SIG-M5 treated with dmso at 0.1 percent for 504 hours (cell line): ENCODE measurements around the gene DOCK1.
A peak's percentile ranks its signal among the peaks of the same experiment; 100 is the strongest.

ENCODE experiments used
- DNase-seq: peaks from one replicate; lab custom pipeline; 2025; ENCODE audit not compliant: unreplicated experiment; lab: John Stamatoyannopoulos, UW

The DOCK1 gene

DNA sequence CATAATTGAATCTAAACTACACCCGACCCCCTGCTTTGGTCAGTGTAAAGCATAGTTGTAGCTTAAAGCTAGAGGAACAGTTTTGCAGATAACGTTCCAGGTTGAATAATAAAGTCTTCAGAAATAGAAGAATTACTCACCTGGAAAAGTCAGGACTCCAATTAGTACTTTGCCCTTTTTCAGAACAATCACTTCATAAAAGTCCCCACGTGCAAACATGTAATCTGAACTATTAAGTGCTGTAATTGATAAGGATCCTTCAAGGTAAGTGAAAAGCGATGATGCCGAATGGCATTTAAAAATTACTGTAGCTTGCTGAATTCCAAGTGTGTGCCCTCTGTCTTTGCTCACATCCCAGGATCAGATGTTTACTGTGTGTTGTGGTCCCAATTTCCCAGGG, 344.8 kb downstream of the DOCK1 start:
- DNase-seq, result no peak

DNA sequence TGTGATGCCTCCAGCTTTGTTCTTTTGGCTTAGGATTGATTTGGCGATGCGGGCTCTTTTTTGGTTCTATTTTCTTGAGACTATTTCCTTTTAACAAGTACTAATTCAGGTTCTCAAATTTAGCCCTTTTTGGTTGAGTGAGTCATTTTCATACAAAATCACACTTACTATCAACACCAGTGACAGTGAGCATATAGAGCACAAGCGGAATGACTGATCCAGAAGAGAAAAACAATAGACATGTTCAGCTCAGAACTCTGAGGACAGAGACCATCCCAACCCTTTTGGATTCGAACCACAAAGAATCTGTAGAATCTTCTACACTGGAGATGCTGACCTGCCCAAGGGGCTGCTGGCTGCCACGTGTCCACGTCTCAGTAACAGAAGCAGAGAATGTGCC, 347.6 kb downstream of the DOCK1 start:
- no peak for DNase-seq

DNA sequence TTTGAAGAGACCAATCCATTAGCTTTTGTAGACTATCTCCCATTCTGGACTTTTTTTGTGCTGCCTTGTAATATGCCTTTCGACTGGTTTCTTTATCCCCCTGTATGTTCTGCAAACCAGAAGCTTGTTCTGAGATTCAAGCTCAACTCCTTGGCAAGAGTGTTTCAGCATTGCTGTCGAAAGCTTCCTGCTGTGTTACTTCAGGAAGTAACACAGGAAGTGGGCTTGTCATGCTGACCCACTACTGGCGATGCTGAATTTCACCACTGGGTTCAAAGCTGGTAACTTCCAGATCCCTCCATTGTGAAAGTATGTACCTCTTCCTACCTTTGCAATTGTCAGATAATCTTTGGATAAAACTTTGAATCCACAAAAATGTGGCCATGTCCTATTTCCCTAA, 349.0 kb downstream of the DOCK1 start:
- peak; percentile 5 for DNase-seq

DNA sequence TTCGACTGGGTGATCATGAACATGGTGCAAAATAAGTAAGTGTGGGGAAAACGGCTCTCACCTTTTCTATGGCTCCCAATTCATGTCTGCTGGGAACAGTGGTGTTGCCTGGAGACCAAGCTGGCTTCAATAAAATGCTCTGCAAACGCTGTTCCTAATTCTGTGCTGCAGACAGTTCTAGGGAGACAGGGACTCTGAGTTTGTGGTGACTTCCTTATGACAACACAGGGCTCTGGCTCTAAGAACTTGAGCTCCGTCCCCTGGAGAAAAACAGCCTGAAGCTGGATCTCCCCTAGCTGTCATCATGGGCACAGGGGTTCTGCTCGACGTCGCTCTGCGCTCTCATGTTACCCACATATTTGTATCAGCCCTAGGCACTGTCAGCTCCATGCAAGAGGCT, 352.2 kb downstream of the DOCK1 start:
- DNase-seq, result no peak

DNA sequence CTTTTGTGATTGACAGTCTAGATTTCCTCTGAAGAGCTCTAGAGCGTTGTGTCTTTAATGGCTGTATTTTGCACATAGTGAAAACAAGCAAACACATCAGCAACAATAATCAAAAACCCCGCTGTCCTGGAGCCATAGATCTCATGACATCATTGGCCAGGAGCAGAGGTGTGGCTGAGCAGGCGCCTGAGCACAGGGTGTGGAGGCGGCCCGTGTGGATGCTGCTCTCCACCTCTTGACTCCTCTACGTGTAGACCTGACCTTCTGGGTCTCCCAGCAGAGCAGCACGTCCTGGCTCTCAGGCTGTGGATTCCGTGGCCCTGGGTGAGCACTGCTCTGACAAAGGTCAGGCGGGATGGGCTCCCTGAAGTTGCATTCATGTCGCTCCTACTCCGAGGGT, 354.1 kb downstream of the DOCK1 start:
- DNase-seq, result no peak

DNA sequence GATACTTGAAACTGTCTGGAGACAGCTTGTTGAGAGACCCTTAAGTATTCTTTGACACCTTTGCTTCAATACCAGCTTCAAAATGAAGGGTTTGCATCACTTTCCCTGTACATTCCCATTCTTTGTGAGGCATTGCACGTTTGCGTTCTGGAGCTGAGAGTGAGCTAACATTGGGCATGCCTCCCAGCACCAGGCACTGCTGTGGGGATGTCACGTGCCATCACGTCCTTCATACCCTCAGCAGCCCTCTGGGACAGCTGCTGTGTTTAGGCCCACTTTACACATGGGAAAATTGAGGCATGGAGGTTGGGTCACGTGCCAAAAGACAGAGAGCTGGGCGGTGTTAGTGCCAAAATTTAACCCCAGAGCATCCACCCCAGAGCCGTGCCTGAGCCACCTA, 357.4 kb downstream of the DOCK1 start:
- DNase-seq, result no peak

DNA sequence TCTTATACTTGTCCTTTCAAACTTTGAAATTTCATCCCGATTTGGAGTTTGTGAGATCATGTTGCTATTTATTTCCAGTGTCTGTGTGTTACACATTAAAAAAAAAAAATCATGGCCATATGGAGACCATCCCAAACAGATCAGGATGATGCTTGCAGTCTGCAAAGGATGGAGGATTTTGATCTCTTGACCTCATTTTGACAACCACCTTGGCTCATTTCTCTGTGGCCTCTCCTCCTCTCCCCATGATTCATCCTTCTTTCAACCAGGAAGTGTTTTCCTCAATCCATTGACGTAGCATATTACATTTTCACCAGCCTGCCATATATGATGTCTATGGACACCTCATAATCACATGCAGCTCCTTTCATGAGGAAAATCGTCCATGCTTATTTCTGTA, 360.1 kb downstream of the DOCK1 start:
- no peak for DNase-seq

DNA sequence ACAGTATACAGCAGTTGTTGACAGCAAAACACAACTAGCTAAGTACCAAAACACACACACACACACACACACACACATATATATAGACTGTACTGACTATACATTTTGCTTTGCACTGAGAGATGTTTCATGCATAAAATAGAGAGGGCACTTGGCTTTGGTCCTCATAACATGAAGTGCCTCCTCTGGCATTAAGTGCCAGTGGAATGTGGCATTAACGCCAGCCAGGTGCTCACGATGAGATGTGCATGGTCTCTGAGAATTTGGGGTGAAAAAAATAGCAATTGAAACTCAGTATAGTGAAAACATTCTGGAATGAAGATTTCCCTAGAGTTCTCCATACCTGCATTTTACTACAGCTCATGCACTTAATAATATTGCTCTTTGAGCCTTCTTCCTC, 361.2 kb downstream of the DOCK1 start:
- no peak for DNase-seq

DNA sequence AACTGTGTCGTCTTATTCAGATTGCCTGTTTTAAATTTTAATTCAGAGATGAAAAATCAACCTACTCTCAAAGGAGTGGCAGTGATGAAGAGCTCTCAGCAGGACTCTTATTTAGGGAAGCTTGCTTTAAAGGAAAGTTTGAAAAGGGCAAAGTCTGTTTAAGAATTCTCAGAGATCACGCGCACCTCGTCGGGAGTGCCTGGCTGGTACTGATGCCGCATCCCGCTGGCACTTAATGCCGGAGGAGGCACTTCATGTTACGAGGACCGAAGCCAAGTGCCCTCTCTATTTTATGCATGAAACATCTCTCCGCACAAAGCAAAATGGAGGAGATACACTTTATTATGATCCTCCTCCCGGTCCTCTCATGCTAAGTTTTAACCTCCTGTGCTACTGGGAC, 362.2 kb downstream of the DOCK1 start:
- no peak for DNase-seq

DNA sequence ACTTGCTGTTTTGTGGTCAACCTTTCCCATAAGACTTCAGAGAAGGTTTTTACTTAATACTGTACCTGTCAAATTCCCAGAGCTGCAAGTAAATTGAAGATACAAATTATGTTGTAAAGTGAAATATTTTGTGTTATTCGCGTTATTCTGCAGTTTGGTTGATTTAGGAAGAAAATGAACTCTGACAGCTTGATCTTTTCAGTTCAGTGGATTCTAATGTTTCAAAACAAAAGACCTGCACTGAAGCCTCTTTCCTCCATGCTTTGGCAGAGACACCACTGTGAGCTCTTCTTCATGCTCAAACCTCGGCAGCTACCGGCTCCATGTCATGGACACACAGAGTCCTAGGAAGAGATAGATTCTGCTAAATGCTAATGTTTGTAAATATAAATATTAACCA, 366.8 kb downstream of the DOCK1 start:
- DNase-seq, result no peak

DNA sequence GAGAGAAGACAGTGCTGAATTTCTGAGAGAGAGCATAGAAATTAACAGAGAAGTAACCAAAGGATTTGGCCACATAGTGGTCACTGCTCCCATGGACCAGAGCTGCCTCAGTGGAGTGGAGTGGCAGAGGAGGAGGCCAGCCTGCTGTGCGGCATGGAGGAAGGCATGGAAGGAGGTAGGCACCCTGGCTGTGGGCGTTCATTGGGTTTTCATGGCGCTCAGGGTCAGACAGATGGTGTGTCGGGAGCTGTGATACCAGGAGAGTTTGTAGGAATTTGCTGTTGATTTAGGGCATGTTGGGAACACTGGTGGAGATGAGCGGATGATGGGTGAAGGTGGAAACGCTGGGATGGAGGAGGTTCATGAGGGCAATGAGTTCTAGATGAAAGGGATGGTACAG, 370.0 kb downstream of the DOCK1 start:
- DNase-seq, result no peak

DNA sequence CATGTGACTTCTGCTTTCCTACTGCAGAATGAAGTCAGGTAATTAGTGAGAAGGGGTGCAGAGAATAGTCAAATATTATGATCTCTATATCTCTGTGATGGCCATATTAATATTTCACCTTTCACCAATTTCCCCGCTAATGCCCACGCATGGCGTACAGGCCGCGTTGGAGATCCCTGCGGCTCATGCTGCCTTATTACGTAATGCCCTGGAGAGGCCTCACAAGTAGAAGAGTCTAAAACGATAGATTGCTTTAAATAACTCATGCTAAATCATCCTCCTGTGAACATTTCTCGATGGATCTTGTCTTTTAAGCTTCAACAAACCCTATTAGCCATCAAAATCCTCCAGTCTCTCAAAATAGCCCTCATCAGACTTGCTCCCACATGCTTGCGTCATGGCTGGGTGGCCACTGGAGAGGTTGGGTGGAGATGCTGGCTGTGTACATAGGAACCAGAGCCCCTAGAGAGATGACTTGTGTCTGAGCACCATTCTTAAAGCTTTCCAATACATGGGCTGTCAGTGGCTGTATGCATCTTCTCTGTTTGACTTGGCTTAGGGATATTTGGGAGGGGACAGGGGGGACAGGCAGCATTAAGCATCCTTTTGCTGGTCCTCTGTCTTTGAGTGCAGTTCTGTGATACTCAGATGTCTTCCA, 370.7 kb downstream of the DOCK1 start:
- no peak for DNase-seq

DNA sequence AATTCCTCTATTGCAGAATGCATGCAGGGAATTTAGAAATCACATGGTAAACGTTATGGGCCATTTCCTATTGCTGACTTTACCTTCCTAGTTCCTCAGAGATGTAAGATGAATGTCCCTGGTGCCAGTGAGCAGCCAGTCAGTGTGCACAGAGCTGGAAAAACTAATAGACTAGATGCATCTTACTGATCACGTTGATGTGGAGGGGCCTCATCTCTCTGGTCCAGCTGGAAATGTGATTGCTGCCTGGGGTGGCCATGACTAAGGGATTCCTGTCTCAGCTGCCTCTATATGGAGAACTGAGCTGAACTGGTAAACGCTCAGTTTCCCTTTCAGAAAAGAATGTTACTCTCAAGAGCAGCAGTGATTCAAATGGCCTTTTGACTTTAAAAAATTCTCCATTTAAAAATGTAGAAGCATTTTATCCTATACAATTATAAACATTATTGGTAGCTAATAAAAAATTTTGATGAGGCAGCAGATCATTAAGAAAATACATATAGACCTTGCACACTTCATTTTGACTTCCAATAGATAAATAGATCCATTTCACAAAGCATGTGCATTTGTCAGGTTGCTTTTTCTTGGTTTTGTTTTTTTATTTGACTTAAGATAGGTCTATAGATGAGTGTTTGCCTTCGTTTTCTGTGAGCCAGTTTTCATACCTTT, 371.7 kb downstream of the DOCK1 start:
- no peak for DNase-seq

DNA sequence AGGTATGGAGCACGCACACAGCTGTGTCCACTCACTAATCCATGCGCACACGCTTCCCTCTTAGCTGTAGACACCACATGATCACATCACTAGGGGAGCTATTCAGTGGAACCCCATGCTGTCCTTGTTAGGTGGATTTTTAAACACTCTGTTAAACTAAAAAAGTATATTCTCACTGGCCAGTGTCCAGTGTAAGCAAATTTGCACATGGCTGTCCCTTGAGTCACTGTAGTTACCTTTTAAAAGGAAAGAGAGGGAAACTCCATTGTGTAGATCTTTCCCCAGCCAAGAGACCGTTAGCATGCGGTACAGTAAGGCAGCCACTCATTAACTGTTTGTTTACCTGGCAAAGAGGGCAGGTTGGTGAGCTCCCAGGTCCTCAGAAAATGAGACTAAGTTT, 372.8 kb downstream of the DOCK1 start:
- no peak for DNase-seq

DNA sequence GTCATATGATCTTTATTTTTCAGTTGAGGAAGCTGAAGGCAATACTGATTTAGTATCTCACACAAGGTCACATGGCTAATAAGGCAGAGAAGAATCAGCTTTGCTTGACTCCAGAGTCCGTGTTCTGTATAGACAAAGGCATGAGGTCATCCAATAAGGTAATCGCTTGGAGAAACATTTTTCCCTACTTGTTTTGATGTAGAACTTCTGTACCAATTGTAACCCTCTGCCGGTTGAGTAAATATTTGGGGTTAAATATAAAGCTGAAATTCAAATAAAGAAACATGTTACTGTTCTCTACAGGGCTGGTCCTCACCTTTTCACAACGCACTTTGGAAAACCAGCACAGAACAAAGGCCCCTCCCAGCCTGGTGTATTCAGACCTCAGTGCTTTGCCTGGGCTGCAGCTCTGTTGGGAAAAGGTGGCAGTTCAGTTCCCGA, 374.1 kb downstream of the DOCK1 start:
- no peak for DNase-seq

DNA sequence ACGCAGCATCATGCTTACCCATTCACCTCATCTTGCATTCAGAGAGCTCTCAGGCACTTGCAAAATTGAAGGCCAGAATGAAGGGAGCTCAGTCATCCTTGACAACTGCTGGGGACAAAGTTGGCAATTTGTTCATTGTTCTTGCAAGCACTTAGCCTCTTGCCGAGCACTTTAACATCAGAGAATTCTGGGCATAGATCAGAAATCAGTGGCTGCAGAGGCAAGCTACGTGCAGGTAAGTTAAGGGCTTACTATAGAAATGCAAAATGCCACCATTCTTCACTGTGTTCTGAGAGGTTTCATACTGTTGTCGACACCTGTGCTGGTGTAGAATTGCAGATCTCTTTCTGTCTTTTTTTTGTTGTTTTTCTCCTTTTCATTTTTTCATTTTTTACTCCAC, 375.2 kb downstream of the DOCK1 start:
- DNase-seq, result no peak

DNA sequence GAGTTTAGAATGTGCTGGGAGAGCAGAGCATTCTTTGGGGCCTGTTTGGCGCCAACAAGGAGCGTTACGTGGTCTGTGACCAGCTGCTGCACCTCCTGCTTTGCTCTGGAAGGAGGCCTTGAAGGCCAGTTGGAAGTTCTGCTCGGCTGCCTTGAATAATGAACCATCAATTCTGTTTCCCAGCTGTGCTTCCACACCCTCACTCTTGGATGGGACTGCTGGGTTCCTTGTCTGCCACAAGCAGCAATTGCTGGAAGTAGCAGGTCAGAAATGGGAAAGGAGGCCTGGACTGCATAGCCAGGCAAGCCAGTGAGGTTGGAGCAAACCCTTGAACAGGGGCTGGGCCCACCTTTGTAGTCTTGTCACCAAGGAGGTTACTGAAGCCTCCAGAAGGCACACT, 377.8 kb downstream of the DOCK1 start:
- DNase-seq, result no peak

DNA sequence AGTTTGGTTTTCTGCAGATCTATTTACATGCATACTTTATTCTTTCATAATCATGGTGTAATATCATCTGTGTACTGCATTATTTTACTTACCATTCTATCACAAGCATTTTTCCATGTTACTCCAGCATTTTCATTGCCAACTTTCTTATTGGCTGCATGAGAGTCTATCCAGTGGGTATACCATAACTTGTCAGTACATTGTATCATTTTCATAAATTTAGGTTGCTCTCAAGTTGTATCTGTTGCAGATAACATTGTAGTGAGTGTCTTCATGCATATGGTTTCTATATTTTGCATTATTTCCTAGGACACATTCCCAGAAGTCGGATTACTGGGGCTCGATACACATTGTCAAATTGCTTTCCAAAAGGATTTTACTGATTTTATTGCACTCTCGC, 378.3 kb downstream of the DOCK1 start:
- DNase-seq, result no peak

DNA sequence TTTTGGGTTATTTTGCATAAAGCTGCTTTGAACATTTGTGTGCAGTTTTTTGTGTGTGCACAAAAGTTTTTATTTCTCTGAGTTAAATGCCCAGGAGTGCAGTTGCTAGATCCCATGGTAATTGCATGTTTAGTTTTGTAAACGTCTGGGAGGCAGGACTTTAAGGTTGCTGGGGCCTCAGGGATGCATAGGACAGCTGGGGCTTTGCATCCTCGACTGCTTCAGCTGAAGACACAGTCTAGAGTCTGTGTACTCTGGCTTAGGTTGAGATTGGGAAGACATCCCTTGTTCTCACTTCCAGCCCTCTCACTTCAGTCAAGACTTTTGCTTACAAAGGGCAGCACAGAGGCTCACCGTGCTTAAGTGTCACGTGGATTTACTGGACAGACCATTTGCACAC, 385.6 kb downstream of the DOCK1 start:
- DNase-seq, result no peak

DNA sequence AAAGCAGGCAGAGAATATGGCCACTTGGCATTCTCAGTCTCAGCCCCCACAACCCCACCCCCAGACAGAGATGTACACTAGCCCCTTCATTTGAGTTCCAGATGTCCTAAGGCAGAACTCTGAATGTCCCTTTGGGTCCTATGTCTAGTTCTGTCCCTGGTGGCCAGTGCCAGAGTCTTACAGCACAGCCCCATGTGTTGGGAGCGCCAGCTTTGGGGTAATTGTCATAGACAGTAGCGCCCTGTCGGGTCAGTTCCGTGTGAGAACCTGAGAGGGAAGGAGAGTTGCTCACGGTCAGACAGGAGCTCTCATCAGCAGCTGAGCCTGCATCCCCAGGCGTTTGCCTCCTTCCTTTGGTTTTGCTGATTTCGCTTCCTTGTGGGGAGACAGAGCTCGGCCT, 386.1 kb downstream of the DOCK1 start:
- no peak for DNase-seq

DNA sequence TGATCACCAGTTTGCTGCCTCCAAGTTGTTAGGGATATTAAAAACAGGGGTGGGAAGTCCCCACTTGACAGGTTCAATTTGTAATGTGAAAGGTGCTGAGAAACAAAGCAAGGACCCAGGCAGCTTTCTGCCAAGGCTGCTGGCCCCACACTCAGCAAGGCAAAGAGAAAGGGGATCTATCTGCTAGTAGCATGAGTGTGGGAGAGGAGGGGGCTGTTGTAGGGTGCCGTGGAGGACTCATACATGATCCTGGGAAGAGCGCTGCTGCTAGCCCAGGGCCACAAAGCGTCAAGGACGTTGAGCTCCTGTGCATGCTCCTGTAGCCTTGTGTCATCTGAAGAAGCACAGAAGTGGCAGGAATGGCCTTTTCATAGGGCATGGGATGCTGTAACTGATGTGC, 387.7 kb downstream of the DOCK1 start:
- no peak for DNase-seq

DNA sequence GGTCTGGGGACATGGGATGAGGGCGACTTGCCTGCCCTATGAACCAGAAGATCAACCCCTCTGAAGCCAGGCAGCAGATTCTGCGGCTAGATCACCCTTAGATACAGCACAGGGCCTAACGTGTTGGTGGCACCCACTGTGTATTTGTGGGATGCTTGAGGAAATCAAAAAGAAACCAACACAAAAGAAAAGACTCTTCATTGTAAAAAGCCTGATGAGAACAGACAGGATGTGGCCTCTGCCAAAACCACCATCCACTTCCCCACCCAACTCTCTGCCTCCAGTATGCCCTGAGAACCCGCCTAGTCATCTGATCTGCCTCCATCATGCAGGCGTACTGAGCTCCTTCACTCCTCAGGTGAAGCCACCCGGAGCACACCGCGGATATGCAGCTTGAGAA, 388.4 kb downstream of the DOCK1 start:
- no peak for DNase-seq

DNA sequence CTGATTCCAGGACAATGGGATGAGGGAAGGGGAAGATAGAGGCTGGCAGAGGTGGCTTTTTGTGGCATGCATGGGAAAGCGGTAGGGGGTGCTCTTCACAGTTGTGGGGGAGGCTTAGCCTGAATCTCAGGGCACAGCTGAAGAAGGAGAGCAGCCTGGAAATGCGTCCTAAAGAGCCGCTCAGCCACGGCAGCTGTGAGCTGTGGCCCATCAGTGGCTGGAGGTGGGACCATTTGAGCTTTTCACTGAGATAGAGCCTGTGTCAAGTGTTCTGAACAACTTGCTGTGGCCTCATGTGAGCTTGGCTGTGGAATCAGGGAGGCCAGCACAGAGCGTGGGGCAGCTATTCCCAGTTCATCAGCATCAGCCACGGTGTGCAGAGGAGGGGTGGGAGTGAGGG, 391.5 kb downstream of the DOCK1 start:
- DNase-seq, result no peak
